HG03432 (cell line): ENCODE results near the gene PLCG2.

ENCODE experiments used
- ATAC-seq: cut with Tn5 transposase; IDR thresholded peaks from one replicate; pipeline ENCODE4 v1.9.1; 2021; ENCODE audit warnings: mild to moderate bottlenecking, moderate library complexity; ENCODE audit not compliant: unreplicated experiment

PLCG2 gene

GRCh38 chr16:81814751-81815428 lies 35.8 kb downstream of the PLCG2 start:
- ATAC-seq, result no peak

- ATAC-seq, result no peak
Measured at GRCh38 chr16:81815429-81815766, 36.3 kb downstream of the PLCG2 start.

- no peak for ATAC-seq
Measured at GRCh38 chr16:81816351-81816750, 37.3 kb downstream of the PLCG2 start.

- ATAC-seq, result peak; percentile 27
Measured at GRCh38 chr16:81816793-81817210, 37.7 kb downstream of the PLCG2 start.

GRCh38 chr16:81817296-81817695 lies 38.2 kb downstream of the PLCG2 start:
- peak; percentile 21 for ATAC-seq

- ATAC-seq, result peak; percentile 35
Measured at GRCh38 chr16:81817789-81818567, 38.9 kb downstream of the PLCG2 start.

- no peak for ATAC-seq
Measured at GRCh38 chr16:81818568-81818896, 39.4 kb downstream of the PLCG2 start.

GRCh38 chr16:81818905-81819304 lies 39.8 kb downstream of the PLCG2 start:
- no peak for ATAC-seq

GRCh38 chr16:81821436-81822128 lies 42.5 kb downstream of the PLCG2 start:
- ATAC-seq, result peak; percentile 57

GRCh38 chr16:81823111-81823510 lies 44.0 kb downstream of the PLCG2 start:
- peak; percentile 50 for ATAC-seq

GRCh38 chr16:81823734-81824133 lies 44.6 kb downstream of the PLCG2 start:
- ATAC-seq, result no peak

GRCh38 chr16:81826523-81826922 lies 47.4 kb downstream of the PLCG2 start:
- no peak for ATAC-seq

- ATAC-seq, result peak; percentile 3
Measured at GRCh38 chr16:81830845-81831540, 51.9 kb downstream of the PLCG2 start.

GRCh38 chr16:81831722-81832126 lies 52.6 kb downstream of the PLCG2 start:
- ATAC-seq, result peak; percentile 69

- ATAC-seq, result no peak
Measured at GRCh38 chr16:81832801-81833547, 53.9 kb downstream of the PLCG2 start.

GRCh38 chr16:81833751-81834150 lies 54.7 kb downstream of the PLCG2 start:
- ATAC-seq, result no peak

GRCh38 chr16:81834868-81835267 lies 55.8 kb downstream of the PLCG2 start:
- ATAC-seq, result no peak

- peak; percentile 62 for ATAC-seq
Measured at GRCh38 chr16:81836279-81837054, 57.4 kb downstream of the PLCG2 start.

GRCh38 chr16:81837312-81837751 lies 58.2 kb downstream of the PLCG2 start:
- no peak for ATAC-seq

- ATAC-seq, result peak; percentile 49
Measured at GRCh38 chr16:81838794-81839193, 59.7 kb downstream of the PLCG2 start.
